MCF 10A (cell line): Measurements from ENCODE around the gene NBEAL2. TPM values are rescaled to one million over a fixed set of nuclear protein-coding genes. Genes with fewer than 3 reads are reported as not detected.

Experiments used
- BruUV-seq: library from RNA; stranded (reverse); fragments of 400-500 nt; replicated peaks from 2 replicates; lab custom pipeline; 2021; lab: Mats Ljungman, UMichigan
- CTCF ChIA-PET: fragments of 300-600 bp; sonication (Branson Sonifier 250); formaldehyde crosslinking; extraction: SDS; loops from one replicate; lab custom pipeline; 2021; ENCODE audit warnings: antibody characterized with exemption, inconsistent platforms; lab: Yijun Ruan, JAX
- POLR2A ChIA-PET: fragments of 300-600, 350-650 bp; sonication (Branson Sonifier 250); formaldehyde crosslinking; extraction: SDS; loops from one replicate; lab custom pipeline; 2020; ENCODE audit warnings: antibody characterized with exemption, inconsistent platforms; lab: Yijun Ruan, JAX
- DNase-seq: peaks from one replicate; pipeline ENCODE4 v3.0.0-alpha.2; 2018; ENCODE audit not compliant: unreplicated experiment
- H3K27ac Mint-ChIP-seq: one replicate; pipeline ENCODE4 v1.8.0; 2022; ENCODE audit warnings: mild to moderate bottlenecking, low read depth, mixed read lengths; ENCODE audit not compliant: unreplicated experiment
- H3K27me3 Mint-ChIP-seq: one replicate; pipeline ENCODE4 v1.8.0; 2022; ENCODE audit warnings: mixed read lengths; ENCODE audit not compliant: insufficient read depth, unreplicated experiment
- H3K36me3 Mint-ChIP-seq: one replicate; pipeline ENCODE4 v1.8.0; 2022; ENCODE audit warnings: mild to moderate bottlenecking, moderate library complexity, mixed read lengths; ENCODE audit not compliant: insufficient read depth, unreplicated experiment
- H3K4me1 Mint-ChIP-seq: one replicate; pipeline ENCODE4 v1.8.0; 2022; ENCODE audit warnings: mixed read lengths; ENCODE audit not compliant: insufficient read depth, unreplicated experiment
- H3K4me3 Mint-ChIP-seq: one replicate; pipeline ENCODE4 v1.8.0; 2022; ENCODE audit warnings: mild to moderate bottlenecking, moderate library complexity, mixed read lengths; ENCODE audit not compliant: unreplicated experiment
- H3K9me3 Mint-ChIP-seq: one replicate; pipeline ENCODE4 v1.8.0; 2022; ENCODE audit warnings: mixed read lengths; ENCODE audit not compliant: unreplicated experiment
- intact Hi-C: fragments of 100-400 bp; cut with micrococcal nuclease; formaldehyde crosslinking; loops from 2 replicates; pipeline ENCODE4 v1.14.1; 2022
- total RNA-seq: library from RNA; stranded (reverse); gene quantifications from 2 replicates; pipeline ENCODE4 v1.2.3, GENCODE V29; 2022
- TF ChIP-seq, protein P1 (sequence below): fragments of 200-600 bp; IDR thresholded peaks from one replicate; pipeline ENCODE4 v1.8.0; 2022; ENCODE audit warnings: antibody characterized with exemption, mild to moderate bottlenecking; ENCODE audit not compliant: unreplicated experiment

Gene NBEAL2
- total RNA-seq, 1 experiment from 2014 or later: 14.2 TPM

DNA sequence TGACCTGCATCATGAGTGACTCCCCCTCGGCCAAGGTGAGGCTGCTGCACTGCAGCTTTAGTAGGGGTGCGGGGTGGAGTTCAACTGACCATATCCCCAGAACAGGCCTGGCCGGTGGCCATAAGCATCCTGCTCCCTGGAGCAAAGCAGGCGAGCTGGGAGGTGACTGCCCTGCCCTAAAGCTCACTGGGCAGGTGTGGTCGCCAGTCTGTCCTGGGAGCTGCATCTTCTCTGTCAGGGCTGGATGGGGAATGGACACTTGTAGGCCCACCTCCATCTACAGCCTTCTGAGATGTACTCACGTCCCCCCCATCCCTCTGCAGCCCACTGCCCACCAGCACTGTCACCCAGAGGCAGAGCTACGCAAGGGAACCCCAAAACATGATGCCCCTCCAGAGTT is 14.5 kb downstream of the NBEAL2 start:
- Mint-ChIP-seq H3K36me3 (peaks cover 9% of the 10 kb centered on the region), H3K27me3 (no peaks in the 10 kb centered on the region), H3K4me3 (no peak overlapping the region), H3K9me3 (no peaks in the 10 kb centered on the region), H3K4me1 (peaks cover 5% of the 10 kb centered on the region), H3K27ac (no peak overlapping the region)
- ChIA-PET POLR2A (no interaction called here), CTCF (no interaction called here)
- intact Hi-C loops: no loop called here
- no peak for DNase-seq
- BruUV-seq: no TSS peak
- TF ChIP-seq, protein P1, sequence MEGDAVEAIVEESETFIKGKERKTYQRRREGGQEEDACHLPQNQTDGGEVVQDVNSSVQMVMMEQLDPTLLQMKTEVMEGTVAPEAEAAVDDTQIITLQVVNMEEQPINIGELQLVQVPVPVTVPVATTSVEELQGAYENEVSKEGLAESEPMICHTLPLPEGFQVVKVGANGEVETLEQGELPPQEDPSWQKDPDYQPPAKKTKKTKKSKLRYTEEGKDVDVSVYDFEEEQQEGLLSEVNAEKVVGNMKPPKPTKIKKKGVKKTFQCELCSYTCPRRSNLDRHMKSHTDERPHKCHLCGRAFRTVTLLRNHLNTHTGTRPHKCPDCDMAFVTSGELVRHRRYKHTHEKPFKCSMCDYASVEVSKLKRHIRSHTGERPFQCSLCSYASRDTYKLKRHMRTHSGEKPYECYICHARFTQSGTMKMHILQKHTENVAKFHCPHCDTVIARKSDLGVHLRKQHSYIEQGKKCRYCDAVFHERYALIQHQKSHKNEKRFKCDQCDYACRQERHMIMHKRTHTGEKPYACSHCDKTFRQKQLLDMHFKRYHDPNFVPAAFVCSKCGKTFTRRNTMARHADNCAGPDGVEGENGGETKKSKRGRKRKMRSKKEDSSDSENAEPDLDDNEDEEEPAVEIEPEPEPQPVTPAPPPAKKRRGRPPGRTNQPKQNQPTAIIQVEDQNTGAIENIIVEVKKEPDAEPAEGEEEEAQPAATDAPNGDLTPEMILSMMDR: no peak

DNA sequence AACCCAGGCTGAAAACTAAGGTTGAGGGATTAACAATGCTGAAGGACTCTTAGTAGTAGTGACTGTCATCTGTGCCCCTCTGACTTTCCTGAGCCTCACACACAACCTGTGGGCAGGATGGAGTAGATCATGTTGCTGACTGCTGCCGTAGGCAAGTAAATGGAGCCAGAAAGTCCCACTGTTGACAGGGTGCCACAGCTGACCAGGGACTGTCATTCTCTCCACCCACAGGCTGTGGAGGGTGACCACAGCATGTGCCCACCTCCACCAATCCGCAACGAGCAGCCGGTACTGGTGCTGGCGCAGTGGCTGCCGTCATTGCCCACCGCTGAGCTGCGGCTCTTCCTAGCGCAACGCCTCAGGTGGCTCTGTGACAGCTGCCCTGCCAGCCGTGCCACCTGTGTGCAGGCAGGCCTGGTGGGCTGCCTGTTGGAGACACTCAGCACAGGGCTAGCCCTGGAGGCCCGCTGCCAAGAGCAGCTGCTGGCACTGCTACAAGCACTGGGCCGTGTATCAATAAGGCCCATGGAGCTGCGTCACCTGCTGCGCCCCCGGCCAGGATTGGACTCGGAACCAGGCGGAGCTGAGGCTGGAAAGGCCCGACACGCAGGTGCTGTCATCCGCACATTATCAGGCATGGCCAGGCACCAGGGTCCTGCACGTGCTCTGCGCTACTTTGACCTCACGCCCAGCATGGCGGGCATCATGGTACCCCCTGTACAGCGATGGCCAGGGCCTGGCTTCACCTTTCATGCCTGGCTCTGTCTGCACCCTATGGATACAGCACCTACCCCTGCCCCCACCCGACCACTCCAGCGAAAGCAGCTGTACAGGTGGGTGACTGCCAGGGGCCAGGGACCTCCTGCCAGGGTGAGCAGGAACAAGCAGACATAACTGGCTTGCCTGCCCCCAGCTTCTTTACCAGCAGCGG is 15.6 kb downstream of the NBEAL2 start:
- intact Hi-C loops: no loop called here
- Mint-ChIP-seq H3K27me3 (no peaks in the 10 kb centered on the region), H3K9me3 (no peaks in the 10 kb centered on the region), H3K4me3 (no peak overlapping the region), H3K4me1 (no peaks in the 10 kb centered on the region), H3K36me3 (peaks cover 6% of the 10 kb centered on the region), H3K27ac (no peak overlapping the region)
- ChIA-PET CTCF (interaction anchor here (0.5 kb wide), 1 partner anchor 38 kb away, joined by 3 read pairs; no protein-coding TSS in a partner anchor), POLR2A (no interaction called here)
- no peak for DNase-seq
- TF ChIP-seq, protein P1: no peak
- BruUV-seq: no TSS peak

DNA sequence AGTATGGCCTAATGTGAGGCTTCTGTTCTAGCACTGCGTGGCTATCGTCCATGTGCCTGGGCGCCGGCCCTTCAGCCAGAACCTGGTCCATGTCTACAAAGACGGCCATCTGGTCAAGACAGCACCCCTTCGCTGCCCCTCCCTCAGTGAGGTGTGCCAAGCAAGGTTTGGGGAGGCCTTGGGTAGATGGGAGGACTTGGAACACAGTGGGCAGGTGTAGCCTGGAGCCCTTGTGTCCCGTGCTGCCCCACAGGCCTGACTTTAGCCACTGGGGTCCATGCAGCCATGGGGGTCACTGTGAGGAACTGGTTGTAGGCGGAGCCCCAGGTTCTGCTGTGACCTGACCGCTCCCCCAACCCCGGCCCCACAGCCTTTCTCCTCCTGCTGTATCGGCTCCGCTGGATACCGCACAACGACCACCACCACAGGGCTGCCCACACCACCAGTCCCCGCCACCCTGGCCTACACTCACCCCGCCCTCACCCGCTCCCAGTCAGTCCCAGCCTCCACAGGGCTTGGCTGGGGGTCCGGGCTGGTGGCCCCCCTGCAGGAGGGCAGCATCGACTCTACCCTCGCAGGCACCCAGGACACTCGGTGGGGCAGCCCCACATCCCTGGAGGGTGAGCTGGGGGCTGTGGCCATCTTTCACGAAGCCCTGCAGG is 16.6 kb downstream of the NBEAL2 start:
- no peak overlapping the region for H3K4me3 Mint-ChIP-seq
- no peaks in the 10 kb centered on the region for H3K9me3 Mint-ChIP-seq
- H3K36me3 Mint-ChIP-seq: peaks cover 6% of the 10 kb centered on the region
- POLR2A ChIA-PET: interaction anchor here (1.0 kb wide), 1 partner anchor 58 kb away, joined by 4 read pairs; no protein-coding TSS in a partner anchor
- CTCF ChIA-PET: interaction anchor here (0.6 kb wide), 1 partner anchor 273 kb away, joined by 3 read pairs; no protein-coding TSS in a partner anchor
- peaks cover 5% of the 10 kb centered on the region for H3K4me1 Mint-ChIP-seq
- TF ChIP-seq, protein P1: no peak
- no peaks in the 10 kb centered on the region for H3K27me3 Mint-ChIP-seq
- BruUV-seq: no TSS peak
- no peak overlapping the region for H3K27ac Mint-ChIP-seq
- DNase-seq: no peak
- intact Hi-C loops: no loop called here
